ENCODE data around the gene TSBP1.
"Not testable (repeated sequence)": the region's sequence is repeated elsewhere in the genome, so short reads cannot be mapped to it uniquely, and the experiment has no call there.

TSBP1 gene

DNA sequence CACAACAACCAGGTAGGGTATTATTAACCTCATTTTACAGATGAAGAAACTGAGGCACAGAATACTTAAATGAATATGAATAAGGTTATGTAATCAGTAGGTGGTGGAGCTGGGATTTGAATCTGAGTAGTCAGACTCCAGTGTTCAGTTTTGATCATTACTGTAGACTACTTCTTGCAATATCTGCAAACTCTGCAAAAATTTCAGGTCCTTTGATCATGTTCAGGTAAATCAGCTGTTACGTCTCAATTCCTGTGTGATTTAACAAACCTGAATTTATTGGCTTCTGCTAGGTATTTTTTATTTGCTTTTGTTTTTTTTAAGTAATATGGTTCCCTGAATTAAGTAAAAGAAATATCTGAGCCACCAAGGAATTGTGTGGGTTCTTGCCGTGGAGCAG, 77.1 kb downstream of the TSBP1 start:
- no peak for DNase-seq (ENCODE audit: insufficient read length, low spot score)
- TF ChIP-seq PAX5 (IDR thresholded peaks at IDR 0.05; ENCODE audit: insufficient read depth, low read length, severe bottlenecking) (no peak), TAF1 (IDR thresholded peaks at IDR 0.05; ENCODE audit: low read depth, low read length) (no peak)
- no peak for FAIRE-seq

DNA sequence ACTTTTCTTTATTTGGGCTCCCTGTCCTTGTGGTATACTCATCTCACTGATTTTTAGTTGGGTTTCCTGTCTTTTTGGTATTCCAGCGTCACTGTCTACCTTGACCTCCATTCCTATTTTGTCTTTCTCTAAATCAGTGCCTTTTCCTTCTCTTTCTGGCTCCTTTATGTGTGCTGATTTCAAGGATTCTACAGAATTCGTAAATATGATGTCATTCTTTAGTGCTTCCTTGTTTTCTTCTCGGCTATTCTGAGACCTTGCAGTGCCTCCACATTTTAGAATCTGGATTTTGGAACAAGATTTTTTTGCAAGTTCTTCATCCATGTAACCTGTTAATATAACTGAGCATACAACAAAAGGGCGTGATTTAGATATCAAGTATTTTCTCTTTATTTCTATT, 78.0 kb downstream of the TSBP1 start:
- DNase-seq (ENCODE audit: insufficient read length, low spot score) = no peak

DNA sequence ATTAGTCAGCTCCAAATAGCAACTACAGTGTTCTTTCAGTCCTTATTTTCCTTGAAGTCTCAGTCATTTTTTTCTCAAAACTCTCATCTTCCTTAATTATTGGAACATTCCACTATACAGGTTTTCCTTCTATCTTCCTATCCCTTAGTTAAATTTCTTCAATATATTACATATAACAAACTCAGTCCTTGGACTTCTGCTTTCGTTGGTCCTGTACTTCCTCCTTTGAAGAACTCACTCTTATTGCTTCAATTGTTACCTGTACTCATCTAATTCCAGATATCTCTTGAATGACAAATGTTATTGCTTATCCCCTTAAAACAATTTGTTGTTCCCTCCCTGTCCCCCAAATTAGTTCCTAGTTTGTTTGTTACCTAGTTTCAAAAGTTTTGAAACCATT, 80.2 kb downstream of the TSBP1 start:
- TF ChIP-seq POLR2A (IDR thresholded peaks at IDR 0.05; ENCODE audit: low read depth, low read length) (no peak), POU2F2 (IDR thresholded peaks at IDR 0.05; ENCODE audit: low read depth, low read length) (no peak), PAX5 (IDR thresholded peaks at IDR 0.05; ENCODE audit: insufficient read depth, low read length, severe bottlenecking) (no peak), SPI1 (IDR thresholded peaks at IDR 0.05; ENCODE audit: low read depth, low read length) (peak; percentile 3; the same call in 1 of the 2 replicates), POLR2AphosphoS5 (IDR thresholded peaks at IDR 0.05; ENCODE audit: low read depth, low read length) (no peak)
- no peak for DNase-seq (ENCODE audit: insufficient read length, low spot score)
- no peak for FAIRE-seq

More for the DNA sequence above, 78.0 kb downstream of the TSBP1 start:
- TF ChIP-seq SPI1 (IDR thresholded peaks at IDR 0.05; ENCODE audit: low read depth, low read length) = no peak
- TF ChIP-seq POLR2AphosphoS5 (IDR thresholded peaks at IDR 0.05; ENCODE audit: low read depth, low read length) = no peak
- no peak for TF ChIP-seq POU2F2 (IDR thresholded peaks at IDR 0.05; ENCODE audit: low read depth, low read length)
- TF ChIP-seq PAX5 (IDR thresholded peaks at IDR 0.05; ENCODE audit: insufficient read depth, low read length, severe bottlenecking) = no peak
- TF ChIP-seq POLR2A (IDR thresholded peaks at IDR 0.05; ENCODE audit: low read depth, low read length) = no peak
- no peak for TF ChIP-seq TAF1 (IDR thresholded peaks at IDR 0.05; ENCODE audit: low read depth, low read length)
- no peak for FAIRE-seq

DNA sequence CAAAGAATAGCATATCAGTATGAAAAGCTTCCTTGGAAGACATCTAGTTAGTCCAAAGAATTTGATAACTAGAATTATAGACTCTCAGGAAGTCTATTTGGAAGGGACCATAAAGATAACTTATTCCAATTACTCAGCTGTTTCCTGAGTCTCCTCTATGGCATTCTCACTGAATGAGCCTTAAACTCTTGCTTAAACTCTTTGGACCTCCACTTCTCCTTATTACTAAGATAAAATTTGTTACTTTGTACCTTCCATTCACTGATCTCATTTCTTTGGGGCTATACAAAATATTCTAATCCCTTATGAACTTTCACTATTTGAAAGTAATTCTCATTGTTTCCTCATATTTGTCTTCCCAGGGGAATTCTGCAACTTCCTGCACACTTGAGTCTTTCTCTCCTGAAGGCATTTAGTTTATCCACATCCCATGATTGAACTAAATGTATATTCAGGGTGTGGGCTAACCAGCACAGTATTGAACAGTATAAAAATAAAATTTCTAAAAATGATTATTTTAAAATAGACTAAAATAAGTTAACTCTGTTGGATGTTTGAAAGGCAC, 80.7 kb downstream of the TSBP1 start:
- FAIRE-seq = no peak
- TF ChIP-seq POLR2AphosphoS5 (IDR thresholded peaks at IDR 0.05; ENCODE audit: low read depth, low read length) (no peak), PAX5 (IDR thresholded peaks at IDR 0.05; ENCODE audit: insufficient read depth, low read length, severe bottlenecking) (no peak), TAF1 (IDR thresholded peaks at IDR 0.05; ENCODE audit: low read depth, low read length) (no peak), SPI1 (IDR thresholded peaks at IDR 0.05; ENCODE audit: low read depth, low read length) (no peak), POU2F2 (IDR thresholded peaks at IDR 0.05; ENCODE audit: low read depth, low read length) (no peak), POLR2A (IDR thresholded peaks at IDR 0.05; ENCODE audit: low read depth, low read length) (no peak)

DNA sequence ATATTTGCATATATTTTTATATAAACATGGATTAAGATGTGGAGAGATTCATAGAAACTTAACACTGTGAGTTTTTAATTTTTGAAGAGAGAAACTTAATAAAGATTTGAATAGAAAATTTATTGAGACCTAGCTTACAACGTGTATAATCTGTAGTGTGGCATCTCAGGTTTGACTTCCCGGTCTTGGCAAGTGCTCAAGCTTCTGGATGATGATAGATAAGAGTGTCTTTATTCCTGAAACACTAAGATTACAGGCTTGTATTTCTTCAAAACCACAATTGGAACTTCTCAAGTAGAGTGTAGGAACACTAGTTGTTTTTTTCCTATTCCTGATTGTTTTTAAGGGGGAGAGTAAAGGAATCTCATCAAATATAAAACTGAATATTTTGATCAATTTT, 83.3 kb downstream of the TSBP1 start:
- no peak for DNase-seq (ENCODE audit: insufficient read length, low spot score)
- FAIRE-seq = no peak
- TF ChIP-seq TAF1 (IDR thresholded peaks at IDR 0.05; ENCODE audit: low read depth, low read length) (no peak), SPI1 (IDR thresholded peaks at IDR 0.05; ENCODE audit: low read depth, low read length) (no peak), POLR2AphosphoS5 (IDR thresholded peaks at IDR 0.05; ENCODE audit: low read depth, low read length) (no peak), PAX5 (IDR thresholded peaks at IDR 0.05; ENCODE audit: insufficient read depth, low read length, severe bottlenecking) (no peak), POU2F2 (IDR thresholded peaks at IDR 0.05; ENCODE audit: low read depth, low read length) (no peak), POLR2A (IDR thresholded peaks at IDR 0.05; ENCODE audit: low read depth, low read length) (no peak)

More for the DNA sequence above, 80.7 kb downstream of the TSBP1 start:
- no peak for DNase-seq (ENCODE audit: insufficient read length, low spot score)

DNA sequence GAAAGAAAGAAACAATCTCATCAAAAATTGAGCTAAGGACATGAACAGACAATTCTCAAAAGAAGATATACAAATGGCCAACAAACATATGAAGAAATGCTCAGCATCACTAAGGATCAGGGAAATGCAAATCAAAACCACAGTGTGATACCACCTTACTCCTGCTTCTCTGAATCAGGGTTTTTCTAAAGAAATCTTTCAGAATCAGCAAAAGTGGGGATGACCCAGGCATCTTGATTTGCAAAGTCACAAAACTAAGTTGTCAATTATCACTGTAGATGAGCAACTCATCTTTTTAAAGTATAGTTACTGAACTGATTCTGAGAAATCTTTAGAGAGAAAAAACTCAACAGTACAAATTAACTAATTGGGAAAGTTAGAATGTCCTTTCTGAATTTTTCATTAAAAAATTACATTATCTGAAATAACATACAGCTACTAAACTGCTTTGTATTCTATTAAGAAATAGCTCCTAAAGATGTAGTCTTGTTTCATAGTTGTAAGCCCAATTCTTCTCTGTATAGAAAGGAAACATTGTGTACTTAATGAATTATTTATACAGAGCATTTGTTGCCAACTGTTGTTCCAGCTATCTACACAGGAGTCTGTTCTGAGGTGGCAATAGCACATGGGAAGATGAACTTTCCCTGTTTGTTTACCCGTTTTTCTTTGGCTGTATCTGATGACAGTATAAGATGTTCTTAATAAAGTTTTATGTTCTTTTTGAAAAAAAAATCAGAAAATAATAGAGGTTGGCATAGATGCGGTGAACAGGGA, 97.7 kb downstream of the TSBP1 start:
- peak; percentile 78 for FAIRE-seq
- not testable (repeated sequence) for DNase-seq (ENCODE audit: insufficient read length, low spot score)

DNA sequence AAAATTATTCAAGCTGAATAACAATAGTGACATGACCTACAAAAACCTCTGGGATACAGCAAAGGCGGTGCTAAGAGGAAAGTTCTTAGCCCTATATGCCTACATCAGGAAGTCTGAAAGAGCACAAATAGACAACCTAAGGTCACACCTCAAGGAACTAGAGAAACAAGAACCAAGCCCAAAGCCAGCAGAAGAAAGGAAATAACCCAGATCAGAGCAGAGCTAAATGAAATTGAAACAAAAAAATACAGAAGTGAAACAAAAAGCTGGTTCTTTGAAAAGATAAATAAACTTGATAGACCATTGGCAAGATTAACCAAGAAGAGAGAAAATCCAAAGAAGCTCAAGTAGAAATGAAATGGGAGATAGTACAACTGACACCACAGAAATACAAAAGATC, 100.3 kb downstream of the TSBP1 start:
- DNase-seq (ENCODE audit: insufficient read length, low spot score) (no peak), FAIRE-seq (no peak)
- no peak for TF ChIP-seq POLR2A (IDR thresholded peaks at IDR 0.05; ENCODE audit: low read depth, low read length)
- TF ChIP-seq SPI1 (IDR thresholded peaks at IDR 0.05; ENCODE audit: low read depth, low read length) = peak; percentile 85

DNA sequence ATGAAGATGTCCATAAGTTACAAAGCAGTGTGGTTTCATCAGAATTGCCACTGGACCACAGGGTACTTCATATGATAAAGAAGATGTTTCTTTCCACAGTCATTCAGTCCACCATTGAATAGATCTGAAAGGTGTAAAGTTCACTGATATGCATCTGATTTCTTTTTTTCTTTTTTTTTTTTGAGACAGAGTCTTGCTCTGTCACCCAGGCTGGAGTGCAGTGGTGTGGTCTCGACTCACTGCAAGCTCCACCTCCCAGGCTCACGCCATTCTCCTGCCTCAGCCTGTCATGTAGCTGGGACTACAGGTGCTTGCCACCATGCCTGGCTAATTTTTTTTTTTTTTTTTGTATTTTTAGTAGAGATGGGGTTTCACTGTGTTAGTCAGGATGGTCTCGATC, 103.2 kb downstream of the TSBP1 start:
- DNase-seq (ENCODE audit: insufficient read length, low spot score); FAIRE-seq: not testable (repeated sequence)

DNA sequence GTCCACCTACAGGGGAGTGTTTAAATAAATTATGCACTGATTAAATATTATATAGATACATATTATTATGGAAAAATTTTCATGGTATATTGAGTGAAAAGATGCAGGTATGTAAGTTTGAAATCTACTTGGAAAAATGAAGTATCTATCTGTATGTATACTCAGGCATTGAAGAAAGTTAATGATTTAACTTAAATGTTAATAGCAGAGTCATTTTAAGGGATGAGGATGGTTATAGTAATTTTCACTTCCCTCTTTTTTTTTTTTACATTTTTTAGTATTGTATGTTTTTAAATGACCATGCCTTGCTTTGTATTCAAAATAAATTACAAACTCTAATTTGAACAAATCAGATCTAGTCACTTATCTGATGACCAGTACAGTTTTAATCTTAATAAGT, 104.7 kb downstream of the TSBP1 start:
- TF ChIP-seq SPI1 (IDR thresholded peaks at IDR 0.05; ENCODE audit: low read depth, low read length) (peak; percentile 37; the same call in 1 of the 2 replicates), PAX5 (IDR thresholded peaks at IDR 0.05; ENCODE audit: insufficient read depth, low read length, severe bottlenecking) (no peak)
- no peak for DNase-seq (ENCODE audit: insufficient read length, low spot score)
- no peak for FAIRE-seq

DNA sequence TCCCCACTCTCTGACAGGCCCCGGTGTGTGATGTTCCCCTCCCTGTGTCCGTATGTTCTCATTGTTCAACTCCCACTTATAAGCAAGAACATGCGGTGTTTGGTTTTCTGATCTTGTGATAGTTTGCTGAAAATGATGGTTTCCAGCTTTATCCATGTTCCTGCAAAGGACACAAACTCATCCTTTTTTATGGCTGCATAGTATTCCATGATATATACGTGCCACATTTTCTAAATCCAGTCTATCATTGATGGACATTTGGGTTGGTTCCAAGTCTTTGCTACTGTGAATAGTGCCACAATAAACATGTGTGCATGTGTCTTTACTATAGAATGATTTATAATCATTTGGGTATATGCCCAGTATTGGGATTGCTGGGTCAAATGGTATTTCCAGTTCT, 114.4 kb downstream of the TSBP1 start:
- not testable (repeated sequence) for FAIRE-seq; DNase-seq (ENCODE audit: insufficient read length, low spot score)

Measured in GM12891 (cell line).